Stimulated activated CD8-positive, alpha-beta memory T cell treated with anti-CD3 and anti-CD28 coated beads, Interleukin-12 subunit alpha, Interleukin-12 subunit beta, amount 100 ng/mL, for 1 hour (primary cell): Measurements from ENCODE around the gene SUSD4.

Experiments
- DNase-seq: peaks from one replicate; pipeline ENCODE4 v3.0.0-alpha.2; 2020; ENCODE audit warnings: low read depth

The SUSD4 gene

GRCh38 chr1:223180731-223181321 is 183.2 kb downstream of the SUSD4 start:
- no peak for DNase-seq

DNA sequence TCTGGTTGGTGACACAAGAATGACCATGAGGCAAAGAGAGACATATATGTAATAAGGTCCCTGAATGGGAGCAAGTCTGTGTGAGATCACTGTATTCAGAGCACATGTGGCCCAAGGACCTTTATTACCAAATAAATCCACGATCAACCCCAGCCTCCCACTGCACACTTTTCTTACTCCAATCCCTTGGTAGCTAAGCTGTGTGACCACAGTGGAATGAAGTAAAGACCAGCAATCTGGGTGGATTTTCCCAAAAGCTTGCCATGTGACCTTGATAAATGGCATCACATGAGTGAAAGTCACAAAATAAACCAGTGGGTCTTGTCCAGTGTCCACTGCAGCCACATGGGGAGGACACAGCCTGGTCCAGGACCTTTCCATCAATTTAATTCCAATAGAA is 184.2 kb downstream of the SUSD4 start:
- DNase-seq = no peak

DNA sequence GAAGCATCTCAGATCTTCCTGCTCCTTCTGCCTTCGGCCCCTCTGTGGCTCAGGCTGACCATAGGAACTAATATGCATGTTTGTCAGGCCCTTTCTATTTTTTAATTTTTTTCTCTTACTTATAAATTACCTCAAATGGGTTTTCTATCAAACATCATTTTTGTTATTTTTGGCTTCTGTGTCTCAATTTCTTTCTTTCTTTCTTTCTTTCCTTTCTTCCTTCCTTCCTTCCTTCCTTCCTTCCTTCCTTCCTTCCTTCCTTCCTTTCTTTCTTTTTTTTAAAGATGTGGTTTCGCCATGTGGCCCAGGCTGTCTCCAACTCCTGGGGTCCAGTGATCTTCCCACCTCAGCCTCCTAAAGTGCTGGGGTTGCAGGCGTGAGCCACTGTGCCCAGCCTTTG is 184.7 kb downstream of the SUSD4 start:
- no peak for DNase-seq

DNA sequence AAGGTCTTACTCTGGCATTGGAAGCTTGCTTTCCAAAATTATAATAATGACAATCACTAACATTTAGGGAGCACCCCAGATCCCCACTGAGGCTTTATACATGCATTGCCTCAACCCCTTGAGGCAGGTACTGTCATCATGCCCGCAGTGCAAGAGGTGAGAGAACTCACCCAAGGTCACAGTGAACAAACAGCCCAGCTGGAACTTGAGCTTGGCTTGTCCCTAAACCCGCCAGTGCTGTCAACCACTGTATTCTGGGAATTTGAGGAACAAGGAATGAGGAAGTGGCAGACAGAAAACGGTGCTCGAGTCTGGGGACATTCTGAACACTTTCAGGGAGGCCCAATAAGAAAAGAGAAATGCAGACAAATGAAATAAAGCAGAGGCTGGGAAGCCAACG is 186.3 kb downstream of the SUSD4 start:
- no peak for DNase-seq

DNA sequence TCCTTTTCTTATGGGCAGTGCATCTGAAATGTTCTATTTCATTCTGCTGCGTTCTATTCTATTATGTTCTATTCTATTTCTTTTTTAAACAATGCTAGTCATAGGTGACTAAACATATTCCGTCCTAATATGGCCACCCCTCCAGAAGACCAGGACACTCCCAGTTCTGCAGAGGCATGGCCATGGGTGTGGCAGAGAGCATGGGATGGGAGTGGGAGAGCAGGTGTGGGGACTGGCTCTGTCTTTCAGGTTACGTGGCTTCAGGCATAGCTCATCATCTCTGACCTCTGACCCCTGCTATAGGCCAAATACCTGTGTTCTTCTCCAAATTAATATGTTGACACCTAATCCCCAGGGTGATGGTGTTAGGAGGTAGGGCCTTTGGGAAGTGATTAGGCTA is 187.5 kb downstream of the SUSD4 start:
- no peak for DNase-seq

GRCh38 chr1:223175633-223176032 is 188.3 kb downstream of the SUSD4 start:
- no peak for DNase-seq

GRCh38 chr1:223175032-223175431 is 188.9 kb downstream of the SUSD4 start:
- no peak for DNase-seq
